MCF 10A (cell line): ENCODE measurements around the gene GAL3ST3. TPM values are rescaled to one million over a fixed set of nuclear protein-coding genes. Genes with fewer than 3 reads are reported as not detected.
A peak's percentile ranks its signal among the peaks of the same experiment; 100 is the strongest.

Source experiments
- BruUV-seq: library from RNA; stranded (reverse); fragments of 400-500 nt; replicated peaks from 2 replicates; lab custom pipeline; 2021; lab: Mats Ljungman, UMichigan
- CTCF ChIA-PET: fragments of 300-600 bp; sonication (Branson Sonifier 250); formaldehyde crosslinking; extraction: SDS; loops from one replicate; lab custom pipeline; 2021; ENCODE audit warnings: antibody characterized with exemption, inconsistent platforms; lab: Yijun Ruan, JAX
- POLR2A ChIA-PET: fragments of 300-600, 350-650 bp; sonication (Branson Sonifier 250); formaldehyde crosslinking; extraction: SDS; loops from one replicate; lab custom pipeline; 2020; ENCODE audit warnings: antibody characterized with exemption, inconsistent platforms; lab: Yijun Ruan, JAX
- DNase-seq: peaks from one replicate; pipeline ENCODE4 v3.0.0-alpha.2; 2018; ENCODE audit not compliant: unreplicated experiment
- H3K27ac Mint-ChIP-seq: one replicate; pipeline ENCODE4 v1.8.0; 2022; ENCODE audit warnings: mild to moderate bottlenecking, low read depth, mixed read lengths; ENCODE audit not compliant: unreplicated experiment
- H3K27me3 Mint-ChIP-seq: one replicate; pipeline ENCODE4 v1.8.0; 2022; ENCODE audit warnings: mixed read lengths; ENCODE audit not compliant: insufficient read depth, unreplicated experiment
- H3K36me3 Mint-ChIP-seq: one replicate; pipeline ENCODE4 v1.8.0; 2022; ENCODE audit warnings: mild to moderate bottlenecking, moderate library complexity, mixed read lengths; ENCODE audit not compliant: insufficient read depth, unreplicated experiment
- H3K4me1 Mint-ChIP-seq: one replicate; pipeline ENCODE4 v1.8.0; 2022; ENCODE audit warnings: mixed read lengths; ENCODE audit not compliant: insufficient read depth, unreplicated experiment
- H3K4me3 Mint-ChIP-seq: one replicate; pipeline ENCODE4 v1.8.0; 2022; ENCODE audit warnings: mild to moderate bottlenecking, moderate library complexity, mixed read lengths; ENCODE audit not compliant: unreplicated experiment
- H3K9me3 Mint-ChIP-seq: one replicate; pipeline ENCODE4 v1.8.0; 2022; ENCODE audit warnings: mixed read lengths; ENCODE audit not compliant: unreplicated experiment
- intact Hi-C: fragments of 100-400 bp; cut with micrococcal nuclease; formaldehyde crosslinking; loops from 2 replicates; pipeline ENCODE4 v1.14.1; 2022
- total RNA-seq: library from RNA; stranded (reverse); gene quantifications from 2 replicates; pipeline ENCODE4 v1.2.3, GENCODE V29; 2022
- TF ChIP-seq, protein P1 (sequence below): fragments of 200-600 bp; IDR thresholded peaks from one replicate; pipeline ENCODE4 v1.8.0; 2022; ENCODE audit warnings: antibody characterized with exemption, mild to moderate bottlenecking; ENCODE audit not compliant: unreplicated experiment

The GAL3ST3 gene
- total RNA-seq, 1 experiment from 2014 or later, result not detected

DNA sequence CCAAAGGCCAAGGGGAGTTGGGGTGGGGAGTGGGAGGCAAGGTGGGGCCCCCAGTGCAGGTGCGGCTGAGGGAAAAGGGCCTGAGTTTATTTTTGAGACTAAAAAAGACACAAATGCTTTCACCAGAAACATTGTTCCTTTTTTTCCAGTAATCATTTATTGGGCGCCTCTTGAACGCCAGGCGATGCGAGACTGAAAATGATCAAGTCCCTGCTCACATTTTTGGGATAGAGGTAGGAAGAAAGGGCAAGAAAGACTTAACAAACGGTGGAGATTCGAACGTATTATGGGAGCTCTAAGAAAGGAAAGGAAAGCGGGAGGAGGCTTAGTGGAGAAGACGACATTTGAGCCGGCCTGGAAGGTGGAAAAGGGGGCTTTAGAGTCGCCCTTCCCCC, 2.4 kb upstream of the GAL3ST3 start:
- peak overlapping the region; percentile 91 for H3K27ac Mint-ChIP-seq
- peaks cover 31% of the 10 kb centered on the region for H3K36me3 Mint-ChIP-seq
- CTCF ChIA-PET, result interaction anchor here (0.6 to 6.1 kb wide), 3 partner anchors 17 to 53 kb away, joined by 3 to 75 read pairs (median 4); no protein-coding TSS in a partner anchor
- POLR2A ChIA-PET, result interaction anchor here (0.6 to 6.5 kb wide), 21 partner anchors 10 to 1991 kb away, joined by 3 to 69 read pairs (median 4); partner anchors contain the start of genes BANF1, CCDC85B, CFL1 and EIF1AD
- TF ChIP-seq, protein P1, sequence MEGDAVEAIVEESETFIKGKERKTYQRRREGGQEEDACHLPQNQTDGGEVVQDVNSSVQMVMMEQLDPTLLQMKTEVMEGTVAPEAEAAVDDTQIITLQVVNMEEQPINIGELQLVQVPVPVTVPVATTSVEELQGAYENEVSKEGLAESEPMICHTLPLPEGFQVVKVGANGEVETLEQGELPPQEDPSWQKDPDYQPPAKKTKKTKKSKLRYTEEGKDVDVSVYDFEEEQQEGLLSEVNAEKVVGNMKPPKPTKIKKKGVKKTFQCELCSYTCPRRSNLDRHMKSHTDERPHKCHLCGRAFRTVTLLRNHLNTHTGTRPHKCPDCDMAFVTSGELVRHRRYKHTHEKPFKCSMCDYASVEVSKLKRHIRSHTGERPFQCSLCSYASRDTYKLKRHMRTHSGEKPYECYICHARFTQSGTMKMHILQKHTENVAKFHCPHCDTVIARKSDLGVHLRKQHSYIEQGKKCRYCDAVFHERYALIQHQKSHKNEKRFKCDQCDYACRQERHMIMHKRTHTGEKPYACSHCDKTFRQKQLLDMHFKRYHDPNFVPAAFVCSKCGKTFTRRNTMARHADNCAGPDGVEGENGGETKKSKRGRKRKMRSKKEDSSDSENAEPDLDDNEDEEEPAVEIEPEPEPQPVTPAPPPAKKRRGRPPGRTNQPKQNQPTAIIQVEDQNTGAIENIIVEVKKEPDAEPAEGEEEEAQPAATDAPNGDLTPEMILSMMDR, result no peak
- TSS peak; percentile 96 for BruUV-seq
- no peaks in the 10 kb centered on the region for H3K27me3 Mint-ChIP-seq
- intact Hi-C loops, result loop anchor here (10.0 kb wide), 1 partner anchor 47 kb away; the partner anchor contains the start of genes BANF1 and EIF1AD
- DNase-seq, result no peak
- H3K9me3 Mint-ChIP-seq, result no peaks in the 10 kb centered on the region
- peaks cover 5% of the 10 kb centered on the region for H3K4me1 Mint-ChIP-seq
- peak overlapping the region; percentile 97 for H3K4me3 Mint-ChIP-seq

DNA sequence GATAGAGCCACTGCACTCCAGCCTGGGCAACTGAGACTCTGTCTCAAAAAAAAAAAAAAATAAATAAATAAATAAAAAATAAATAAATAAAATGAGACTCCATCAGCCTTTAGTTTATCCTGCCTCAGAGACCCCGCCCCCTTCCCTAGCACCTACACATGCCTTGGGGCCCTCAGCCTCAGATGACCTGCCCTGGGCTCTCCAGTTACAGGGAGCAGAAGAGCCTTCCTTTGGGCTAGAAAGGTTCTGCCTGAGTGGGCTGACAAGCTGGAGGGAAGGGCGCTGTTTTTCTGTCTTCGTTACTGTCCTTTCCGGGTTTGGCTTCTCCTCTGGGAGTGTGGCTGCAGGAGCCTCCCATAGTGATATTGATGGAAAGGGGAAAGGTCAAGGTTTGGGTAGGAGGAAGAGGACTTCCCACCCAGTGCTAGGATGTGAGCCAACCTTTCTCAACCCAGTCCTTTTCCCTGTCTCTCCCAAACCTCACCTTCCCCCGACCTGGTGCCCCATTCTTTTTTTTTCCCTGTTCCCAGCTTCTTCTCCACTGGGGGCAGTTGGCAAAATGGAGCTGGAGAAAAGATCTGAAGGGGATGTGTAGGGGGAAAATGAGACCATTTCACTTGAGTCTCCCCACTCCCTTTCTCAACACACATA, 1.7 kb upstream of the GAL3ST3 start:
- POLR2A ChIA-PET, result interaction anchor here (0.7 to 6.5 kb wide), 7 partner anchors 15 to 388 kb away, joined by 3 to 69 read pairs (median 15); partner anchors contain the start of genes BANF1, CCDC85B, EIF1AD and FIBP
- peaks cover 24% of the 10 kb centered on the region for H3K36me3 Mint-ChIP-seq

DNA sequence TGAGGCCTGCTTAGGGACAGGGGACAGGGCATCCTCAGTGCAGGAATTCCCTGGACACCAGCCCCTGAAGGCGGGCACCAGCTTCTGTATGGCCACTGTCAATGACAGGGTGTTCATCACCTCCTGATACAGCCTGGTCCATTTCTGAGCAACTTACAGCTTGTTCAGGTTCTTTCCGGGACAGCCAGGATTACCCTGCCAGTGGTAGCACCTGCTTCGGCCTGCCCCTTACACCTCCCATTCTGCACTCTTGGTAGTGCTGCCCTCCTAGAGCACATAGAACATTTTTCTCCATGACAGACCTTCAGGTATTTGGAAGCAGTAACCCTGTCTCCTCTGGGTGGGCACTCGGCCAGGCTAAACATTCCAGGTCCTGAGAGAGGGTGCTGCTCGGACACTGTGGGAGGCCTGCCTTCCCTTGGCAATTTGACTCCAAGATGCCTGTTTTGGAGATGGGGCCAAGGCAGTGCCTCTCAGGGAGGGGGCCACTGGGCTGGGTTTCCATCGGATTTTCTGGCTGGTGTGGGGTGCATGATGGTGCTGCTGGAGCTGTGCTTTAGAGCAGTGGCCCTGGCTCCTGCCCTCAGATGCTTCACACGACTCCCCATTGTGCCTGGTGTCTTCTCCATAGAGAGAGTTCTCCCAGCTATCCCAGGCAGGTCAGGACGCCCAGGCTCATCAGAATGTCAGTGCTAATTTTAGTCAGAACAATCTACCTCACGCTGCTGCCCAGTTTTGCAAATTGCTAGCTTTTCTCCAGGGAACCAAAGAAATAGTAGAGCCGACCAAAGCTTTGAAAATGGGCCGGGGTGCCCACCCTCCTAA, 1.2 kb downstream of the GAL3ST3 start:
- peaks cover 6% of the 10 kb centered on the region for H3K36me3 Mint-ChIP-seq
- POLR2A ChIA-PET, result interaction anchor here (1.4 kb wide), 1 partner anchor 45 kb away, joined by 5 read pairs; the partner anchor contains the start of gene BANF1
- CTCF ChIA-PET, result interaction anchor here (0.6 to 1.5 kb wide), 7 partner anchors 12 to 1223 kb away, joined by 3 to 5 read pairs (median 3); partner anchors contain the start of gene BANF1
- peaks cover 5% of the 10 kb centered on the region for H3K4me1 Mint-ChIP-seq
- intact Hi-C loops, result no loop called here
- no peak for DNase-seq
- no TSS peak for BruUV-seq
- TF ChIP-seq, protein P1, result no peak
- H3K4me3 Mint-ChIP-seq, result no peak overlapping the region
- H3K27me3 Mint-ChIP-seq, result no peaks in the 10 kb centered on the region
- no peak overlapping the region for H3K27ac Mint-ChIP-seq
- no peaks in the 10 kb centered on the region for H3K9me3 Mint-ChIP-seq

More for the DNA sequence above, 1.7 kb upstream of the GAL3ST3 start:
- TF ChIP-seq, protein P1, result no peak
- Mint-ChIP-seq H3K27ac (peak overlapping the region; percentile 91), H3K4me1 (peaks cover 5% of the 10 kb centered on the region), H3K9me3 (no peaks in the 10 kb centered on the region), H3K27me3 (no peaks in the 10 kb centered on the region), H3K4me3 (peak overlapping the region; percentile 97)
- DNase-seq, result no peak
- BruUV-seq, result no TSS peak
- CTCF ChIA-PET, result interaction anchor here (0.6 to 6.1 kb wide), 5 partner anchors 17 to 166 kb away, joined by 3 to 75 read pairs (median 4); no protein-coding TSS in a partner anchor
- intact Hi-C loops, result loop anchor here (10.0 kb wide), 1 partner anchor 46 kb away; the partner anchor contains the start of genes BANF1 and EIF1AD
